Measurements from ENCODE around the gene WDR88. TPM values are rescaled to one million over a fixed set of nuclear protein-coding genes. Genes with fewer than 3 reads are reported as not detected.
"Not testable (repeated sequence)": the region's sequence is repeated elsewhere in the genome, so short reads cannot be mapped to it uniquely, and the experiment has no call there.

The WDR88 gene
- polyA plus RNA-seq, 1 experiment = not detected

DNA sequence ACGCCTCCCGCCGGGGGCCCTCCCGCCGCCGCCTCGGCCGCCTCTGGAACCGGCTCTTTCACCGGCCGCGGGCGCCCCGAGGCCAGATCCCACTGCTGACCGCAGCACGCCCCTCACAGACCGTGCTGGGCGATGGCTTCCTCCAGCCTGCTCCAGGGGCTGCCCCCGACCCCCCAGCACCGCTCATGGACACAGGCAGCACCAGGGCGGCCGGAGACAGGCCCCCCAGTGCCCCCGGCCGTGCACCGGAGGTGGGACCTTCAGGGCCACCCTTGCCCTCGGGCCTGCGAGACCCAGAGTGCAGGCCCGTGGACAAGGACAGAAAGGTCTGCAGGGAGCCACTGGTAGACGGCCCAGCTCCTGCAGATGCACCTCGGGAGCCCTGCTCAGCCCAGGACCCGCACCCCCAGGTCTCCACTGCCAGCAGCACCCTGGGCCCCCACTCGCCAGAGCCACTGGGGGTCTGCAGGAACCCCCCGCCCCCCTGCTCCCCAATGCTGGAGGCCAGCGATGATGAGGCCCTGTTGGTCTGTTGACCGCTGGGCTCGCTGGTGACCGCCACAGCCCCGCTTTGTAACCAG lies 75.2 kb downstream of the WDR88 start:
- Histone ChIP-seq H3K27me3 (ENCODE audit: control insufficient read depth, insufficient read depth, low read length) (no peaks in the 10 kb centered on the region), H3K9me3 (ENCODE audit: control insufficient read depth, insufficient read depth, low read length) (no peaks in the 10 kb centered on the region; the same call in 1 of the 2 replicates), H3K27ac (ENCODE audit: low read depth, low read length) (no peak overlapping the region), H3K4me3 (ENCODE audit: low read depth, low read length) (no peak overlapping the region)
- POLR2A ChIA-PET = no interaction called here
- no peak for DNase-seq (ENCODE audit: low read depth, low spot score)
- CTCF ChIA-PET = interaction anchor here (2.6 kb wide), 1 partner anchor 63 kb away, joined by 6 read pairs; no protein-coding TSS in a partner anchor
- TF ChIP-seq CTCF (IDR thresholded peaks at IDR 0.05; ENCODE audit: low read depth, low read length) = no peak

DNA sequence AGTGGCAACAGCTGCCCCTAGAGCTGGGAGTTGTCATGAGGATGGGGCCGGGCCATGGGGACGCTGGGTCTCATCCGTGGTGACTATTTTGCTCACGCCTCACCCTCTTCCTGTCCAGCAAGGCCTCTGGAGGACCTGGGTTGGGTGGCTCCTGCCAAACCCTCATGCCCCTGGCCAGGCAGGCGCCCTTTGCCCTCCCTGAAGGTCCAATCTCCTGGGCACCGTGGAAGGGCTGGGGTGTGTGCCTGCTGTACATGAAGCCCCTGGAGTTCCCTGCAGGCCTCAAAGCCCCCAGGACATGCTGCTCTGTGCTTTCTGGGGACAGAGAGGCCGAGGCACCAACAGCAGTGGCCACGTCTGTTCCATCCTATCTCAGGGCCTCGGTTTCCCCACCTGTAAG lies 76.0 kb downstream of the WDR88 start:
- H3K4me3 ChIP-seq (ENCODE audit: low read depth, low read length) = no peak overlapping the region
- POLR2A ChIA-PET = no interaction called here
- TF ChIP-seq CTCF (IDR thresholded peaks at IDR 0.05; ENCODE audit: low read depth, low read length) = no peak
- no peaks in the 10 kb centered on the region; the same call in 1 of the 2 replicates for H3K9me3 ChIP-seq (ENCODE audit: control insufficient read depth, insufficient read depth, low read length)
- H3K27ac ChIP-seq (ENCODE audit: low read depth, low read length) = no peak overlapping the region
- CTCF ChIA-PET = interaction anchor here (2.6 kb wide), 1 partner anchor 63 kb away, joined by 6 read pairs; no protein-coding TSS in a partner anchor
- H3K27me3 ChIP-seq (ENCODE audit: control insufficient read depth, insufficient read depth, low read length) = no peaks in the 10 kb centered on the region
- DNase-seq (ENCODE audit: low read depth, low spot score) = no peak

- Histone ChIP-seq H3K27ac (ENCODE audit: low read depth, low read length) (no peak overlapping the region), H3K4me3 (ENCODE audit: low read depth, low read length) (no peak overlapping the region), H3K27me3 (ENCODE audit: control insufficient read depth, insufficient read depth, low read length) (no peaks in the 10 kb centered on the region), H3K9me3 (ENCODE audit: control insufficient read depth, insufficient read depth, low read length) (no peaks in the 10 kb centered on the region; the same call in 1 of the 2 replicates)
- no peak for TF ChIP-seq CTCF (IDR thresholded peaks at IDR 0.05; ENCODE audit: low read depth, low read length)
- DNase-seq (ENCODE audit: low read depth, low spot score) = no peak
- ChIA-PET CTCF (interaction anchor here (0.6 to 2.6 kb wide), 3 partner anchors 9 to 64 kb away, joined by 3 to 6 read pairs (median 6); no protein-coding TSS in a partner anchor), POLR2A (interaction anchor here (0.6 kb wide), 1 partner anchor 1198 kb away, joined by 4 read pairs; no protein-coding TSS in a partner anchor)
Observed at GRCh38 chr19:33208371-33208895, 76.5 kb downstream of the WDR88 start.

GRCh38 chr19:33208904-33209849 lies 77.3 kb downstream of the WDR88 start:
- no peak for DNase-seq (ENCODE audit: low read depth, low spot score)
- CTCF ChIA-PET = interaction anchor here (0.6 to 2.6 kb wide), 5 partner anchors 10 to 284 kb away, joined by 3 to 13 read pairs (median 6); no protein-coding TSS in a partner anchor
- Histone ChIP-seq H3K9me3 (ENCODE audit: control insufficient read depth, insufficient read depth, low read length) (no peaks in the 10 kb centered on the region; the same call in 1 of the 2 replicates), H3K4me3 (ENCODE audit: low read depth, low read length) (no peak overlapping the region), H3K27ac (ENCODE audit: low read depth, low read length) (no peak overlapping the region), H3K27me3 (ENCODE audit: control insufficient read depth, insufficient read depth, low read length) (no peaks in the 10 kb centered on the region)
- POLR2A ChIA-PET = interaction anchor here (0.6 kb wide), 1 partner anchor 1197 kb away, joined by 4 read pairs; no protein-coding TSS in a partner anchor
- TF ChIP-seq CTCF (IDR thresholded peaks at IDR 0.05; ENCODE audit: low read depth, low read length) = no peak

DNA sequence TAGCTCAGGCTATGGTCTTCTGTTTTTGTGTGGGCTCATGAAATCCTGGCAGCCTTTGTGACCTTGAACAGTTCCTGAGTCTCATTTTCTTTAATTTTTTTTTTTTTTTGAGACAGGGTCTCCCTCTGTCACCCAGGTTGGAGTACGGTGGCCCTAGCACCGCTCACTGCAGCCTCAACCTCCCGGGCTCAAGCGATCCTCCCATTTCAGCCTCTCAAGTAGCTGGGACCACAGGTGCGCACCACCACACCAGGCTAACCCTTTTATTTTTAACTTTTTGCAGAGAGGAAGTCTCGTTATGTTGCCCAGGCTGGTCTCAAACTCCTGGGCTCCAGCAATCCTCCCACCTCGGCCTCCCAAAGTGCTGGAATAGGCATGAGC lies 77.9 kb downstream of the WDR88 start:
- H3K27me3 ChIP-seq (ENCODE audit: control insufficient read depth, insufficient read depth, low read length); H3K27ac ChIP-seq (ENCODE audit: low read depth, low read length); DNase-seq (ENCODE audit: low read depth, low spot score); H3K4me3 ChIP-seq (ENCODE audit: low read depth, low read length); POLR2A ChIA-PET; H3K9me3 ChIP-seq (ENCODE audit: control insufficient read depth, insufficient read depth, low read length): not testable (repeated sequence)
- CTCF ChIA-PET = interaction anchor here (1.3 to 2.6 kb wide), 2 partner anchors 65 to 84 kb away, joined by 3 to 6 read pairs; no protein-coding TSS in a partner anchor
